Aorta (tissue), 5 donors: ENCODE measurements around the gene DAZAP1. TPM values are rescaled to one million over a fixed set of nuclear protein-coding genes. Genes with fewer than 3 reads are reported as not detected.
A peak's percentile ranks its signal among the peaks of the same experiment; 100 is the strongest.

Experiments used
- ATAC-seq: fragments of 200-7000 bp; cut with Tn5 transposase; one replicate; pipeline ENCODE4 v1.9.1; 2022; ENCODE audit warnings: moderate library complexity; ENCODE audit not compliant: low FRiP score
- DNase-seq, 2 donors: peaks; one replicate each; pipeline ENCODE4 v3.0.0-alpha.2; 2020
- H3K27ac ChIP-seq, 2 donors: one replicate each; pipeline ENCODE4 v1.5.1; 2013; ENCODE audit warnings: low read length in 2 of 2, mild to moderate bottlenecking in 2 of 2, moderate library complexity in 2 of 2, control low read depth in 1 of 2, inconsistent platforms in 1 of 2, low read depth in 1 of 2
- H3K27me3 ChIP-seq, 2 donors: one replicate each; pipeline ENCODE4 v1.6.1; 2013; ENCODE audit warnings: control low read depth in 1 of 2, low read length in 1 of 2, mild to moderate bottlenecking in 1 of 2, moderate library complexity in 1 of 2; ENCODE audit not compliant: insufficient read depth in 2 of 2, control insufficient read depth in 1 of 2
- H3K36me3 ChIP-seq, 2 donors: one replicate each; pipeline ENCODE4 v1.6.1; 2013; ENCODE audit warnings: control low read depth in 1 of 2, low read length in 1 of 2, mild to moderate bottlenecking in 1 of 2; ENCODE audit not compliant: insufficient read depth in 2 of 2, control insufficient read depth in 1 of 2
- H3K4me1 ChIP-seq, 2 donors: one replicate each; pipeline ENCODE4 v1.6.1; 2013; ENCODE audit warnings: low read length in 2 of 2, control low read depth in 1 of 2, mild to moderate bottlenecking in 1 of 2, moderate library complexity in 1 of 2; ENCODE audit not compliant: insufficient read depth in 2 of 2, control insufficient read depth in 1 of 2
- H3K4me3 ChIP-seq, 2 donors: one replicate each; pipeline ENCODE4 v1.5.1; 2013; ENCODE audit warnings: low read length in 2 of 2, control low read depth in 1 of 2, mild to moderate bottlenecking in 1 of 2
- H3K9me3 ChIP-seq: one replicate; pipeline ENCODE4 v1.6.1; 2013; ENCODE audit warnings: mild to moderate bottlenecking, low read length; ENCODE audit not compliant: control insufficient read depth
- WGBS, 2 donors: extraction: QIAGEN DNeasy Blood & Tissue Kit; methylation state at CpG; one replicate each; pipeline ENCODE4 v1.1.7; 2013; 5-methylcytosine and 5-hydroxymethylcytosine counted together
- intact Hi-C, 2 donors: fragments of 100-400 bp; cut with DNase I; formaldehyde crosslinking; loops; one replicate each; pipeline versions ENCODE4 v1.14.2 to v1.15.0; 2022
- polyA plus RNA-seq, 2 donors: library from polyadenylated mRNA; stranded (reverse); fragments of 200-250 nt; gene quantifications; one replicate each; pipeline ENCODE4 v1.2.3, GENCODE V29; 2013
- total RNA-seq, 2 donors: library from RNA; stranded (reverse); fragmentation: NEBNext Ultra II Directional; extraction: Animal tissue kit (Norgen Biotek cat#: 25700); gene quantifications; one replicate each; pipeline ENCODE4 v1.2.1, GENCODE V29; 2021
- donor health status: healthy with polysubstance abuse.
- donor health status: Bipolar disorder and iron deficiency.
- donor health status: DM: no; HTN: no; CAD: no.
- donor health status: DM: no; HTN: no; CAD: no.
- donor health status: DM: yes; HTN: yes; CAD: no.

DAZAP1 gene
- total and polyA plus RNA-seq, 4 donors = 44.8 to 79.0 (median 76.5) TPM

GRCh38 chr19:1374250-1374577 lies 33.2 kb upstream of the DAZAP1 start:
- Histone ChIP-seq H3K4me3 (no peak overlapping the region), H3K4me1 (no peaks in the 10 kb centered on the region), H3K27me3 (no peaks in the 10 kb centered on the region), H3K36me3 (peaks cover 2 to 21% of the 10 kb centered on the region in 2 donors), H3K27ac (no peak overlapping the region), H3K9me3 (no peaks in the 10 kb centered on the region)
- no peak for ATAC-seq
- intact Hi-C loops = no loop called here
- DNase-seq = no peak
- WGBS, 2 donors = 78 to 87% methylated on average over 11 to 12 of the region's 12 CpGs

GRCh38 chr19:1376415-1376805 lies 31.0 kb upstream of the DAZAP1 start:
- DNase-seq (no peak), ATAC-seq (no peak)
- Histone ChIP-seq H3K4me3 (no peak overlapping the region), H3K4me1 (no peaks in the 10 kb centered on the region), H3K36me3 (peaks cover 2 to 12% of the 10 kb centered on the region in 2 donors), H3K27me3 (no peaks in the 10 kb centered on the region), H3K9me3 (no peaks in the 10 kb centered on the region), H3K27ac (no peak overlapping the region)
- 95% methylated on average over 17 of the region's 17 CpGs for WGBS, 2 donors
- intact Hi-C loops = no loop called here

- no peak overlapping the region for H3K27ac ChIP-seq
- H3K36me3 ChIP-seq = peaks cover 2 to 12% of the 10 kb centered on the region in 2 donors
- 95% methylated on average over 40 to 43 of the region's 43 CpGs for WGBS, 2 donors
- no peaks in the 10 kb centered on the region for H3K27me3 ChIP-seq
- no peaks in the 10 kb centered on the region for H3K4me1 ChIP-seq
- ATAC-seq (peak; percentile 36), DNase-seq (peak in 1 of 2 donors; percentile 75)
- H3K4me3 ChIP-seq = no peak overlapping the region
- intact Hi-C loops = no loop called here
- no peaks in the 10 kb centered on the region for H3K9me3 ChIP-seq
Observed at GRCh38 chr19:1377176-1377964, 30.0 kb upstream of the DAZAP1 start.

GRCh38 chr19:1377965-1378785 lies 29.2 kb upstream of the DAZAP1 start:
- no peaks in the 10 kb centered on the region for H3K9me3 ChIP-seq
- ATAC-seq (no peak), DNase-seq (no peak)
- WGBS, 2 donors = 86 to 90% methylated on average over 33 of the region's 33 CpGs
- H3K27ac ChIP-seq = no peak overlapping the region
- H3K4me1 ChIP-seq = no peaks in the 10 kb centered on the region
- no peaks in the 10 kb centered on the region for H3K27me3 ChIP-seq
- no peak overlapping the region for H3K4me3 ChIP-seq
- intact Hi-C loops = no loop called here
- H3K36me3 ChIP-seq = peaks cover 2 to 7% of the 10 kb centered on the region in 2 donors

- H3K4me3 ChIP-seq = no peak overlapping the region
- peaks cover 0 to 2% of the 10 kb centered on the region in 2 donors for H3K36me3 ChIP-seq
- 78 to 81% methylated on average over 17 to 27 of the region's 27 CpGs for WGBS, 2 donors
- no peak for ATAC-seq
- no peaks in the 10 kb centered on the region for H3K4me1 ChIP-seq
- H3K27ac ChIP-seq = no peak overlapping the region
- intact Hi-C loops = no loop called here
- no peaks in the 10 kb centered on the region for H3K9me3 ChIP-seq
- no peaks in the 10 kb centered on the region for H3K27me3 ChIP-seq
- DNase-seq = peak in 1 of 2 donors; percentile 74
Observed at GRCh38 chr19:1379126-1379905, 28.1 kb upstream of the DAZAP1 start.

- intact Hi-C loops = no loop called here
- Histone ChIP-seq H3K4me3 (no peak overlapping the region), H3K36me3 (peaks cover 0 to 2% of the 10 kb centered on the region in 2 donors), H3K27me3 (no peaks in the 10 kb centered on the region), H3K4me1 (peaks cover 0 to 3% of the 10 kb centered on the region in 2 donors), H3K27ac (no peak overlapping the region), H3K9me3 (no peaks in the 10 kb centered on the region)
- no peak for ATAC-seq
- WGBS, 2 donors = 72 to 80% methylated on average over 12 of the region's 12 CpGs
- no peak for DNase-seq
Observed at GRCh38 chr19:1379961-1380489, 27.4 kb upstream of the DAZAP1 start.

- H3K27ac ChIP-seq = no peak overlapping the region
- H3K36me3 ChIP-seq = peaks cover 0 to 2% of the 10 kb centered on the region in 2 donors
- no peaks in the 10 kb centered on the region for H3K9me3 ChIP-seq
- no peak for ATAC-seq
- no peak overlapping the region for H3K4me3 ChIP-seq
- DNase-seq = no peak
- peaks cover 0 to 3% of the 10 kb centered on the region in 2 donors for H3K4me1 ChIP-seq
- H3K27me3 ChIP-seq = no peaks in the 10 kb centered on the region
- intact Hi-C loops = loop anchor here in 1 of 2 donors (2.0 kb wide), 2 partner anchors 27 to 105 kb away; a partner anchor contains a TSS
- WGBS, 2 donors = 79 to 87% methylated on average over 3 of the region's 3 CpGs
Observed at GRCh38 chr19:1382250-1382649, 25.1 kb upstream of the DAZAP1 start.

GRCh38 chr19:1383017-1383311 lies 24.4 kb upstream of the DAZAP1 start:
- ATAC-seq (no peak), DNase-seq (no peak)
- Histone ChIP-seq H3K4me1 (peaks cover 0 to 3% of the 10 kb centered on the region in 2 donors), H3K4me3 (no peak overlapping the region), H3K36me3 (peaks cover 0 to 1% of the 10 kb centered on the region in 2 donors), H3K27me3 (no peaks in the 10 kb centered on the region), H3K9me3 (no peaks in the 10 kb centered on the region), H3K27ac (no peak overlapping the region)
- intact Hi-C loops = loop anchor here in 1 of 2 donors (2.0 kb wide), 2 partner anchors 28 to 106 kb away; a partner anchor contains a TSS
- 15 to 18% methylated on average over 9 of the region's 9 CpGs for WGBS, 2 donors
